ENCODE data around the gene MIGA1.
A peak's percentile ranks its signal among the peaks of the same experiment; 100 is the strongest.
"Not testable (repeated sequence)": the region's sequence is repeated elsewhere in the genome, so short reads cannot be mapped to it uniquely, and the experiment has no call there.

MIGA1 gene

DNA sequence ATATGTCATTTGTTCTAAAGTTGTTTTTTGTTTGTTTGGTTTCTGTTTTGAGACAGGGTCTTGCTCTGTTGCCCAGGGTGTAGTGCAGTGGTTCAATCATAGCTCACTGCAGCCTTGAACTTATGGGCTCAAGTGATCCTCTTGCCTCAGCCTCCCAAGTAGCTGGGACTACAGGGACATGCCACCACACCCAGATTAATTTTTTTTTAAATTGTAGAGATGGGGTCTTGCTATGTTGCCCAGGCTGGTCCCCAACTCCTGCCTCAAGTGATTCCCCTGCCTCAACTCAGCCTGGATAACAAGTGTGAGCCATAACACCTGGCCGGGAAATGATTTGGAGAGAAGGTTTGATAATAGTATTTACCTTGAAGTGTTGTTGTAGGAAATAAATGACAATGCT lies 127.2 kb downstream of the MIGA1 start:
- DNase-seq (ENCODE audit: low spot score) (no peak), FAIRE-seq (no peak)

GRCh38 chr1:77910116-77910515 lies 130.7 kb downstream of the MIGA1 start:
- FAIRE-seq (no peak), DNase-seq (ENCODE audit: low spot score) (no peak)

- not testable (repeated sequence) for FAIRE-seq
Measured at GRCh38 chr1:77918918-77919317, 139.5 kb downstream of the MIGA1 start.

GRCh38 chr1:77925518-77925917 lies 146.1 kb downstream of the MIGA1 start:
- FAIRE-seq (peak; percentile 48), DNase-seq (ENCODE audit: low spot score) (no peak)

More at GRCh38 chr1:77918918-77919317, 139.5 kb downstream of the MIGA1 start:
- DNase-seq (ENCODE audit: low spot score), result not testable (repeated sequence)

- DNase-seq (ENCODE audit: low spot score) (no peak), FAIRE-seq (no peak)
Measured at GRCh38 chr1:77925956-77926355, 146.5 kb downstream of the MIGA1 start.

DNA sequence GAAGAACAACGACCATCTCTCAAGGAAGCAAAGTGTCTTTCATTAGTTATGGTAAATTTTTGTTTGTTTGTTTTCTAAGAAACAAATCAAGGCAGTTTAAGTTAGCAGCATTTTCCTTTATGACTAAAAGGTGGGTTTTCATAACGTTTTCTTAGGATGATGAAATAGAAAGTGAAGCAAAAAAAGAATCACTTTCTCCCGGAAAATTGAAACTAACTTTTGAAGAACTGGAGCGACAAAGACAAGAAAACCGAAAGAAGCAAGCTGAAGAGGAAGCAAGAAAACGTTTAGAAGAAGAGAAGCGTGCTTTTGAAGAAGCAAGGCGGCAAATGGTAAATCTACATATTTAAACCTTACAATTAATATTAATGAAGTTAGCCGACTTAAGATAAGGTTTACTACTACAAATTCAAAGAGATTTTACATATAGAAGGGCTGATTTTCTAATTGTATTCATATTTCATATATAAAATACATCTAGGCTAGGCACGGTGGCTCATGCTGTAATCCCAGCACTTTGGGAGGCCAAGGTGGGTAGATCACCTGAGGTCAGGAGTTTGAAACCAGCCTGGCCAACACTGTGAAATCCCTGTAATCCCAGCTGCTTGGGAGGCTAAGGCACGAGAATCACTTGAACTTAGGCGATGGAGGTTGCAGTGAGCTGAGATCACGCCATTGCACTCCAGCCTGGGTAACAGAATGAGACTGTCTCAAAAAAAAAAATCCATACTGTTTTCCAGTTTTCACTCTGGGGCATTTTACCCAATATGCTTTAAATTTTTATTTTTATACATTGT lies 147.3 kb downstream of the MIGA1 start:
- DNase-seq (ENCODE audit: low spot score), result no peak
- no peak for FAIRE-seq

GRCh38 chr1:77927414-77927813 lies 148.0 kb downstream of the MIGA1 start:
- FAIRE-seq (no peak), DNase-seq (ENCODE audit: low spot score) (no peak)
